HL-60/S4 (cell line): ENCODE results near the gene CGB5.

Experiments
- in situ Hi-C: fragments of 300-500 bp; cut with MboI; formaldehyde crosslinking; loops from 2 replicates; pipeline ENCODE4 v1.14.3; 2022; ENCODE audit warnings: low sequenced_read_pairs

The CGB5 gene

GRCh38 chr19:49085020-49085867, 41.6 kb downstream of the CGB5 start, which contains the start of gene SNRNP70:
Gene SNRNP70 (plus strand): TSS chr19:49085451. CDS start chr19:49086415, 964 bp downstream.
- in situ Hi-C loops: no loop called here

GRCh38 chr19:49085868-49086232, 42.2 kb downstream of the CGB5 start:
- in situ Hi-C loops: no loop called here

- in situ Hi-C loops: no loop called here
Observed at GRCh38 chr19:49086296-49086695, 42.6 kb downstream of the CGB5 start.

- in situ Hi-C loops: no loop called here
Observed at GRCh38 chr19:49091391-49092038, 47.9 kb downstream of the CGB5 start.

- in situ Hi-C loops: no loop called here
Observed at GRCh38 chr19:49092686-49093085, 49.0 kb downstream of the CGB5 start.
